Islet precursor cell (in vitro differentiated cells): Measurements from ENCODE around the gene DLD.
"Not testable (repeated sequence)": the region's sequence is repeated elsewhere in the genome, so short reads cannot be mapped to it uniquely, and the experiment has no call there.

Experiments used
- DNase-seq: peaks from one replicate; pipeline ENCODE4 v3.0.0-alpha.2; 2018

The DLD gene

DNA sequence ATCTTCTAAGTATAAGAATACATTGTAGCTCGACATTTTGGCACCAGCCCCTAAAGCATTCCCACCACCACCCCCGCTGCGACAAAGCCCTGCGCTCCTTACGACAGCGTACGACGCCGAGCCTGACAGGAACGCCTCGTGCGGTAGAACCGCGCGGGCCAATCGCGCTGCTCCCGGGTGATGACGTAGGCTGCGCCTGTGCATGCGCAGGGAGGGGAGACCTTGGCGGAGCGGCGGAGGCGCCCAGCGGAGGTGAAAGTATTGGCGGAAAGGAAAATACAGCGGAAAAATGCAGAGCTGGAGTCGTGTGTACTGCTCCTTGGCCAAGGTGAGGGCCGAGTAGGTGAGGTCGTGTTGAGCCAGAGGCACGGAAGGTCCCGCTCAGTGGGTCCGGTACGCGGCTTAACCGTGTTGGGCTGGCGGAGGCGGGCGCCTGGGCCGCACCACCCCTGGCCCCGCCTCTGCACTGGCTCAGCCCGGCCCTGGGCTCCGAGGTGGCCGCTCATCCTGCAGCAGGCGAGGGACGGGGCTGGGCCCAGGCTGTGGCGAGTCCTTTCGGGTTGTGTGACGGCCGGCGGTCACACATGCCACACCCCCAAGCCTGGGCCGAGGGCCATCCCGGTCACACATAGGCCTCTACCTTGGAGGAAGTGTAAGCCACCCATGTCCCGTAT, at the start of gene DLD:
Gene DLD, plus strand, starts transcription at position 222 of the 674 bp plus-strand sequence. Its CDS starts 68 bp downstream, at position 290.
- DNase-seq = peak; percentile 95

DNA sequence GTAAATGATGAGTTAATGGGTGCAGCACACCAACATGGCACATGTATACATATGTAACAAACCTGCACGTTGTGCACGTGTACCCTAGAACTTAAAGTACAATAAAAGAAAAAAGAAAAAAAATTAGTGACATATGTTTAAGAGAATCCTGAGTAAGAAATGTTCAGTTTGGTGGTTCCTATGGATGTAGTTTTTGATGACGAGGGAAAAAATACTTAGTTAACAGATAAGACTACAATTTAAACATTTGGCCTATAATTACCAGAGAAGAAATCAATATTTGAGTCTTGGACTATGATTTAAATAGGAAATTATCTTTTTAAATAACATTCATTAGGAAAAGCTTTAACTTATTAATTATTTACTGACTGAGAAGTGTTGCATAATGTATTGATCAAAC, 48.8 kb upstream of the DLD start:
- no peak for DNase-seq

DNA sequence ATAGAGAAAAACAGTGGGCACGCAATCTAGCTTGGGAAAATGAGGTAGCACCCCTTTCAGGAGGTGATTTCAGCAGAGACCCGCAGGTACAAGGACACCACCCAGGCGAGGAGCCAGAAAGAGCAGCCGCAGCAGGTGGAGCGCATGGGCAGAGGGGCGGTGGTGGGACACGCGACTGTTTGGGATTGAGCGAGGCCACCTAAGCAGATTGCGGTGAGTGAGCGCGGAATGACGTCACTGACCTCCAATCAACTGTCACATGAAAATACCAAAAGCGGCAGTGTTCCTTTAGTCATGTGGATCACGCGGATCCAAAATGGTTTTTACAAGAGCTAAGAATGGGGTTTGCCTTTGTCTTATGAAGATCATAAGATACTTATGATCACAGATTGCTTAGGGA, 47.8 kb upstream of the DLD start:
- DNase-seq = no peak

DNA sequence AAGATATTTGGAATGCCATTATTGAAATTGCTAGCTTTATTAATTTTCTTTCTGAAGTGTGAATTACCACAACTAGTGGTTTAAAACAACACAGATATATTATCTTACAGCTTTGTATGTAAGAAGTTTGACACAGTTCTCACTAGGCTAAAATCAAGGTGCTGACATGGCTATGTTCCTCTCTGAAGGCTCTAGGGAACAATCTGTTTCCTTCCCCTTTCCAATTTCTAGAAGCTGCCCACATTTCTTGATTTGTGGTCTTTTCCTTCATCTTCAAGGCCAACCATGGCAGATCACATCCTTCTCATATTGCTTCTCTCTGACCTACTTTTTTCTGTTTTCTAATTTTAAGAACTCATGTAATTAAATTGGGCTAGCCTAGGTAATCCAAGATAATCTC, 44.7 kb upstream of the DLD start:
- DNase-seq = no peak

- DNase-seq = no peak
Observed at GRCh38 chr7:107847168-107847835, 43.7 kb upstream of the DLD start.

- not testable (repeated sequence) for DNase-seq
Observed at GRCh38 chr7:107847836-107848175, 43.2 kb upstream of the DLD start.

DNA sequence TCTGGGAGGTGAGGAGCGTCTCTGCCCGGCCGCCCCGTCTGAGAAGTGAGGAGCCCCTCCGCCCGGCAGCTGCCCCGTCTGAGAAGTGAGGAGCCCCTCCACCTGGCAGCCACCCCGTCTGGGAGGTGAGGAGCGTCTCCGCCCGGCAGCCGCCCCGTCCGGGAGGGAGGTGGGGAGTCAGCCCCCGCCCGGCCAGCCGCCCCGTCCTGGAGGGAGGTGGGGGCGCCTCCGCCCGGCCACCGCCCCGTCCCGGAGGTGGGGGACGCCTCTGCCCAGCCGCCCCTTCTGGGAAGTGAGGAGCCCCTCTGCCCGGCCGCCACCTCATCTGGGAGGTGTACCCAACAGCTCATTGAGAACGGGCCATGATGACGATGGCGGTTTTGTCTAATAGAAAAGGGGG, 42.8 kb upstream of the DLD start:
- not testable (repeated sequence) for DNase-seq

GRCh38 chr7:107850216-107850615, 40.8 kb upstream of the DLD start:
- DNase-seq = no peak

DNA sequence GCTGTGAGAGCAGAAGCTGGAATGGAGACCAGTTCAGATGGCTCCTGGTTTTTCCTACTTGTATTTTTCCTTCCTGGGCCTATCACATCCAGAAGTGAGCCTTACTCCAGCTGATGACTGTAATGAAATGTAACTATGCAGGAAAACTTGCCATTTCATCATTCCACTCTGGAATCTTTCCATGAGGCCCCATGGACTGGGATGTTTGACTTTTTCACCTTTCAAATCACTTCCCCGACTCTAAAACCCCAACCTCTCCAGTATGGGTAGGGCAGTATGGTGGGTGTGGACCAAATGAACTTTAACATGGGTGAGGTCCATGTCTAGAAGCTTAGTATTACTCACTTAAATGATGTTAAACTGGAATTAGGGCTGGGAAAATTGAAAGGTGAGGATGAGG, 40.3 kb upstream of the DLD start:
- DNase-seq = no peak

GRCh38 chr7:107854454-107854853, 36.5 kb upstream of the DLD start:
- DNase-seq = no peak

- DNase-seq = no peak
Observed at GRCh38 chr7:107854989-107855388, 36.0 kb upstream of the DLD start.

- no peak for DNase-seq
Observed at GRCh38 chr7:107856806-107857540, 34.0 kb upstream of the DLD start.

DNA sequence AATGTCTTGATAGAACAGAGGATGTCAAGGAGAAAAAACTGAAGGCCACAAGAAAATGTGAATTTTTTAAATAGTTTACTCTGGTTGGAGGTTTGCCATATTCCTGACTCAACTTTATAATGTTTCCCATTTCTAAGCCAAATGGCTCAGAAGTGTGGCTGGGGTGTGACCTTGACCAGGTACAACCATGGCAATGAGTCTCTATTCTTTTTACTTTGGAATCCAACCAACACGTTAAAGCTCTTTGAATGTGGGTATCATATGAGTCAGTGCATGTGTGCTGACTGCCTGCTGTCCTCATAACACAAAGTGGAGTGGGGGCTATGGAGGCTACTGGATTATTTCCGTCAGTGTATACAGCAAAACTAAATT, 33.5 kb upstream of the DLD start:
- DNase-seq = no peak

- DNase-seq = no peak
Observed at GRCh38 chr7:107858280-107858679, 32.7 kb upstream of the DLD start.

DNA sequence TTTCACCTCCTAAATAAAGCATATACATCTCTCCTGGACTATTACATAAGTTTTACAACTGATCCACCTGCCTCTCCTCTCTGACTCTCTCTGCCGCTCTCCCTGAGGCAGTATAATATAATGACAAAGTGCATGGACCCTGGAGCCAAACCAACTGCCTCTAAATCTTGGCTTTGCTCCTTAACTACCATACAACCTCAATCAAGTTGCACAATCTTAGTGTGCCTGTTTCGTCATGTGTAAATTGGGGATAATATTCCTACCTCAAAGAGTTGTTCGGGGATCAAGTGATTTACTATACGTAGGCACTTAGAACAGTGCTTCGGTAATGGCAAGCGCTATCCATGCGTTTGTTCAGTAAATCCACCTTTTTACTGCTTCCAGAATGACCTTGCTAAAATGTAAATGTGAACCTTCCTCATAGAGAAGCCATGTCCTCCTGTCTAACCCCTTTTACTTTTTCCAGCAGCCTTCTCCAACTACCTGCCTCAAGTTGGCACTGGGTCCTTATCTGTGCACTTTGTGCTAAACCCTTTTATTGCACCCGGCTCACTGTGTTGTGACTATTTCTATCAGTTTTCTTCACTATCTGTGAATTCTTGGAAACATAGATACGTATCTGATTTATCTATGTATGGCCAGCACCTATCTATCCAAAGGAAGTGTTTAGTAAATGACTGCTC, 30.6 kb upstream of the DLD start:
- DNase-seq = no peak

DNA sequence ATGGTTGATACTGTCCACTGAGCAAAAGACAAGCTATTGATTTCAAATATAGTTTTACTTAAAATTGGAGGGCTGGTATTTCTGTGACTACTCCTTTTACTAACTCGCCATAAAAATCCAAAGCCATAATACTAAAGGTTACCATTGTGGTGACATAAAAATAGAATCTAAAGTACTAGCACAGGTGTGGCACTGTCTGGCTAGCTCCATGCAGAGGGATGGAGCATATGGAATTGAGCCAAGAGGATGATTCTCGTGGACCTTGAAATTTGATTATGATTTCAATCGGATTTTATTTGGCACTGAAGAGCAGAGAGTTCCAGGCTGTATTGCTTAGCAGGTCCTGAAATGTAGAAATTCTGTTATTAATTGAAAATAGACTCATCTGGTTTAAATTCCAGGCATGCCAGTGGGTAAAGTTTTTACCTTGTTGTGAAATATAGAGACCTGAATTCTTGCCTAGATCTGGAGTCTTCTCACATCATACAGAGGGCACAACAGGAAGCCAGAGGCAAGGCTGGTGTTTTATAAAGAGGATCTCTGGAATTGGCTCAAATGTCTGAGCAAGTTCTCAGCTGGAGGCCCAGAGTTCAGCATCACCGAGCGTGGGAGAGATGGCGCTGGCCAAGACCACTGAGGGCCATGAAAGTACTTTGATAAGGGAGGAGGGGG, 29.9 kb upstream of the DLD start:
- DNase-seq = no peak

DNA sequence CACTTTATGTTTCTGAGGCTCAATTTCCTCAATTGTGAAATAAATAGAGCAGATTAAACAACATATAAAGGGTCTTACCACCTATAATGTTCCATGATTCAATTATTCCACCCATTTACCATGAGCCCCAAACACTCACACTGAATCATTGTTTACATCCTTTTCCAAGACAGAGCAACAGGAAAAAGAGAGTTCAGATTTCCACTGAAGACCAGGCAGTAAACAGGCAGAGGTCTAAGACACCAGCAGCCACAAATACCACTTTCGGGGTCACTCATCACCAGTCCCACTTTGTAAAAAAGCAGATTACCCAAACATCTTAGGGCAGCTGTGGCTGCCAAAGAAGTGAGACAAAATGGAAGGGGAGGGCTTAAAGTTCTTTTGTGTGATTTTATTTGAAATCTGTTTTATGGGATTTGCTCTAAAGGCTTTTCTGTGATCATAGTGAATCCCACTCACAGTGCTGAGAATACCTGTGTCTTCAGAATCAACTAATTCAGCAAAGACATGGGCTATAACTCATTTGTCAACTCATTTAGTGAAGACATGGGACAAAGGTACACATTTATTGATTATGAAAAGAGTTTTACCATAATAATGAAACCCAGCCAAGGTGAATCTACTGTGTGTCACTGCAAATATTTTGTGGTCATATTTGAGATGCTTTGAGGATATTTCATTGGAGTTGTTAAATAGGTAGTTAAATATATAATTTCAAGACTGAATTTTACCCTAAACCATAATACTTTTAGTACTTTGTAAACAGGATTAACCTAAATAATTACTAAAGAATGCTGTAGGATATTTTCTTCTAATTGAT, 24.8 kb upstream of the DLD start:
- DNase-seq = peak; percentile 18

DNA sequence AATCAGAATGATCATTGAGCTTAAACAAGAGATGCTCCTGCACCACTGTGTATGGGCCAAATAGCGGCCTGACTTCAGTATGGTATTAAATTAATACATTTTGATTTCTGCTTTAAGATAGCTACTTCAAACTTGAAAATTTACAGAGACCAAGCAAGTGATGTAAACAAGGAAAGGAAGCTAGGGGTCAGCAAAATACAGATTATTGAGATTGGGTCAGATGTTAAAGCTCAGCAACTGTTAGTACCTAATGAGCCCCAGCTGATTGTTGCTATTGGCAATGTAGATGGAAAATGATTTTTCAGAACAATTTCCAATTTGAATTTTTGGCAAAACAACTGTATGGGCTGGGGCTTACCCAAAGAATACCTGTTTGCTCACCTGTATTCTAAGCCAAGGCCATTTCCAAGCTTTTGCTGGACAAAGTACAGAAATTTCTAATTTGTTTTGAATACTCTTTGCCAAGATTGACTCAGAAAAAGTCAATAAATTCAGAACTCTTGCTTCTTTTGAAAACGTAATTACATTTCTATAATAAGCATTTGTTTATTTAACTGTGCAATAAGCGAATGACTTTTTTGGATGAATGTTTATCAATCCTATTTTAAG, 23.0 kb upstream of the DLD start:
- no peak for DNase-seq

DNA sequence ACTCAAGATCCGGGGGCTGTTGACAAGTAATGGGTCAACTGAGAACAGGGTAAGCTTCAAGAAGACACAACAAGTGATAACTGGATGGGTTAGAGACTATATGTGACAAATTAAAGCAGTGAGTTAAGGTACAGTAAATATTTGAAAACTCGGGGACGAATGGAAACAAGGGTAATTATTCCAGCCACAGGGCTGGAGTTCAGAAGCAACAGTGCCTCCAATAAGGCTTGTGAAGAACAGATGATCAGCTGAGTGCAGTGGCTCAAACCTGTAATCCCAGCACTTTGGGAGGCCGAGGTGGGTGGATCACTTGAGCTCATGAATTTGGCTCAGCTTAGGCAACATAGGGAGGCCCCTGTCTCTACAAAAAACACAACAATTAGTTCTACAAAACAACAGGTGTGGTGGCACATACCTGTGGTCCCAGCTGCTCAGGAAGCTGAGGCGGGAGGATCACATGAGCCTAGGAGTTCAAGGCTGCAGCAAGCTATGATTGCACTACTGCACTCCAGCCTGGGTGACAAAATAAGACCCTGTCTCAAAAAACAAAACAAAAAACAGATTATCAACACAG, 20.5 kb upstream of the DLD start:
- no peak for DNase-seq

- no peak for DNase-seq
Observed at GRCh38 chr7:107874111-107874510, 16.9 kb upstream of the DLD start.
